ENCODE measurements around the gene RDH14.

The RDH14 gene

DNA sequence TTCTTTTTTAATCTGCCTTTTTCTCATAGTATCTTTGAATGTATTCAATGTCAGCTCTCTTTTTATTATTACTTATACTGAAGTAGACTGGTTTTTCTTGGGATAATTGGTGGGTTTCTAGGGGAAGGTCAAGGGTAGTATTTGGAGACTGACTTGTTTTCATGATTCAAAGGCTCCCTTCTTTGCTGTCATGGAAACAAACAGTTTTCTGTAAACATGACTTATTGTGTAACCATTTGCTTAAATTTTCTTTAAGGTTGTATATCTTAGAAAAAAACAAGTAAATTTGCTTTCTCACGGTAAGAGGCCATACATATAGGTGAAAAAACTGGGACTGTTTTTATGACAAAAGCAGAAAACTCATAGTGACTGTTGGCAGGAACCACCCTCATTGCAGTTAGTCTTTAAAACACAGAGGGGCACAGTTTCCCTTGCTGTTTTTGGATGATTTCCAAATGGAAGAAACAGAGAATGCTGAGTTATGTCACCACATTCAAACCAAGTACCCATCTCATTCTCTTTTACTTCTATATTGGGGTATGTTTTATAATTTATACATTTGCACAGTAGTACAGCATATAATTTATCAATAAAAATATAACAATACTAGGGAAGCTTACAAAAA, 5.8 kb upstream of the RDH14 start:
- no peak for DNase-seq (ENCODE audit: low spot score)

DNA sequence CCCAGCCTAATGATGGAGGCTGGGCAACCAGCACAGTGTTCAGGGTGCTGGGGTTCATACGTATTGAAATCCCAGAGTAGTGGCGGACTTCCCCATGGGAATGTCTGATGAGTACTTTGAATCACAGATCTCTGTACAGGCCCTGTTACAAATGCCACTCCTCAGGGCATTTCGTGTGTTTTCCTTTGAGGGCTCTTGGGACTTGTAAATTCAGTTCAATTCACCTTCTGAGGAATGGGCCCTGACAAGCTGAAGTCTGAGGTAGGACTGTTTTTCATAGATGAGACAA, 288 bp upstream of the RDH14 start:
- no peak for DNase-seq (ENCODE audit: low spot score)

DNA sequence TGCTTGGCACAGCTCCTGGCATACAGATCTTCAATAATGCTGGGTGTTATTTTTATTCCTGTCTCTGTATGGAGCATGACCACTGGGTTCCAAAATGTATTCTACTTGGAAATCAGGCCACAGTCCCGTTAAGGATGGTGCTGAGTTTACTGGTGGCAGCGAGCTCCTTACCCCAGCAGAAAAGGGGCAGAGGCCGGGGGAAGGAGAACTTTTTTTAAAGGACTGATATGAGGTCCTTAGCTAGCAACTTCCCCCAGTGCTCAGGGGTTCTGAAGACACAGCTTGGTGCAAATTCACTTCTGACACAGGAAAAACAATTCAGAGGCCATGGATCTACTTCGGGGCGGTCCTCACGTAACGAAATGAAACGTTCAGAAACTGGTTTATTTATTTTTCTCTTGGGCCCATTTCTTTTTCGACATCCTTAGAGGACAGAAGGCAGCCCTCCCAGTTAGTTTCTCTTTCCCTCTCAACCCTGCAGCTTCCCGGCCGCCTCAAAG, 872 bp downstream of the RDH14 start:
- DNase-seq (ENCODE audit: low spot score): no peak

DNA sequence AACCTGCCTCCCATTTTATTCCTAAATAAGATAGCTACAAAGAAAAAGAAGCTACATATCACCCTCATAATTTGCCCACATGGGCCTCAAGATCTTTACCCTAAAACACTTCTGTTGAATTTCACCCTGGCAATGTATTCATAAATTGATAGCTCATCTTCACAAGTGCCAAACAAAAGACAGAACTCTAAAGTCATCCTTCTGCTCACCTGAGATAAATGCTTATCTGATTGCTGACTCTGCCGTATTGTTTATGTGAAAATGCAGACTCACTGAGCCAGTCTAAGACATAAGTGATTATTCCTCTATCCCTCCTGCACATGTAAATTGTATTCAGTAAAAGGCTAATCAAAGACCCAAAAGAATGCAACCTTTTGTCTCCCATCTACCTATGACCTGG, 2.0 kb downstream of the RDH14 start:
- DNase-seq (ENCODE audit: low spot score): no peak

DNA sequence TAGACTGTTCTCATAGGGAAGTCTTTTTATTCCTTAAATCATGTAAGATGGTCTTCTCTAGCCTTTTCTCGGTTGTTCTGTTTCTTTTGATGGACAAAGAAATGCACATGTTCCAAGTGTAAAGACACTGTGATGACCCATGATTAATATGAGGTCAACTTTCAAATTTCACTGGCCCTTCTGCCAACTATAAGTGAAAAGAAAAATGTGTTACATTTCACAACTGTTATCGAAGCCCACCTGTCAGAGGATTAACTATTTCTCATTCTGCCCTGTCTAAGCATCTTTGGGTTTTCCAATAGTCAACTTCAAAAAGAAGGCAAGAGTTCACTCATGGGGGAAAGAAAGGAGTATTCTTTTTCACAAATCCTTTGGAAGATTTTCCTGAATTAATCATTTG, 3.3 kb downstream of the RDH14 start:
- DNase-seq (ENCODE audit: low spot score): no peak

DNA sequence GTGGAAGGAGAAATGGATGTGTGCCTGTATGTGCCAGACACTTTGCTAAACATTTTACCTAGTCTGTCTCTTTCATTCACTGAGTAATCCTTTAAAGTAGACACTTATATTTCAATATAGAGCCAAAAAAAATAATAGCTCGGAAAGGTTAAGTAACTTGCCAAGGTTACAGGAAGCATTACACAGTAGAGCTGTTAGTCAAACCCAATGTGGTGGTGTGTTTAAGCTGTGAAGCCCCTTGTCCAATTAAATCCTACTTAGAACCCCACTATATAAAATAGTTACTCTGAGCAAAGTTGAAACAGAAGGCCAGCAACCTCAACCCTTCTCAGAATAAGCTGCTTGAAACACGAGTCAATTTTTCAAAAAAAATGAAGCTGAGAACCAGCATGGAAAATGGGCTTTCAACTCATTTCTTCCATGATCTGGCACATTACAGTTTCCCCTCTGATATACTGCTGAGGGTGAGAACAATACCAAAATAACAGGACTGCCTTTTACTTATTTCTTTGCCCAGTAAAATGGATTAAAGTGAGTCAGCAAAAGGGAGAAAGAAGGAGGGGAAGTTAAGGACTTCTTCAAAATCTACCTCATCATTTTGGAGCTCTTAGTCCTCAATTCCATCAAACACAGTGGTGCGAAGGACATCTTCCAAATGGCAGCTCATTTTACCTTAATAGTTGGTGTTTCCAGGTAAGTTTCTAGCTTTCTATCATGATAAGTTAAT, 7.9 kb downstream of the RDH14 start:
- DNase-seq (ENCODE audit: low spot score): no peak

DNA sequence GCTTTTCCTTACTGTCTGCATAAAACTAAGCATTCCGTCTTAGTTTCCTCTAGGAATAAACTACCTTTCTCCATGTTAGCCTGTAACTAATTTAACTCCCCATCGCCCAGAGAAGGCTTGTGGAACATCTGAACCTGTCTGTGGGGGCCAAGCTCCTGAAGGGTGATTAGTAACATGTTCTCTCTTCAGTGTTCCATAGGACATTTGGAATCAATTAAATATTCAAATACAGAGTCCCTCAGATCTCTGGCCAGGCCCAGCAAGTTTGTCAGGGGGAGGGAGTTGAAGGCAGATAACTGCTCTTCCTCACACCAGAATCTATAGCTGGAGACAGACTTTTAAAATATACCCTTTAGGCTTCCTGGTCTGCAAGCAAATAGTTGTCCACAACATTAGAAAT, 8.8 kb downstream of the RDH14 start:
- DNase-seq (ENCODE audit: low spot score): no peak

DNA sequence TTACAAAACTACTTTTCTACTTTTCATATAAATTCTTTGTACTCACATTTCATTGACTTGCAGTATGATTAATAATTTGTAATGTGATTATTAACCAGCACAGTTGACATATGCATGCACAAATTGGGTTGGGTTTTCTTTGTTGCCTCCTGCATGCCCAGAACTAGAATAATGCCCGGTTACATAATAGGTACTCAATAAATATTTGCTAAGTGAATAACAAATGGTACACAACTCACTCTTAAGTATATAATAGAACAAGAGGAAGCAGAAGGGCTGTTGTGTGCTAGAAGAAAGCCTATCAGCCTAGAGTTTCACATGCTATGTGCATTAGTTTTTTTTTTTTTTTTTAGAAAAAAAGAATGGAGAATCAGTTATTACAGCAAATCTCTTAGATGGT, 9.3 kb downstream of the RDH14 start:
- no peak for DNase-seq (ENCODE audit: low spot score)

DNA sequence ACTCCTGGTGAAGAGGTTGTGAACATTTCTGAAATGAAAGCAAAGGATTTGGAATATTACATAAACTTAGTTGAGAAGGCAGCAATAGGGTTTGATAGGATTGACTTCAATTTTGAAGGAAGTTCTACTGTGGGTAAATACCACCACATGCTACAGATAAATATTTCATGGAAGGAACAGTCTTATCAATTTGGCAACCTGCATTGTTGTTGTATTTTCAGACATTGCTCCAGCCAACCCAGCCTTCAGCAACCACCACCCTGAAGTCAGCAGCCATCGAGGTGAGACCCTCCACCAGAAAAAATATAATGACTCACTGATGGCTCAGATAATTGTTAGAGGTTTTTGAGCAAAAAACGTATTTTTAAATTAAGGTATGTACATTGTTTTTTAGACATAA, 10.0 kb downstream of the RDH14 start:
- DNase-seq (ENCODE audit: low spot score): no peak

DNA sequence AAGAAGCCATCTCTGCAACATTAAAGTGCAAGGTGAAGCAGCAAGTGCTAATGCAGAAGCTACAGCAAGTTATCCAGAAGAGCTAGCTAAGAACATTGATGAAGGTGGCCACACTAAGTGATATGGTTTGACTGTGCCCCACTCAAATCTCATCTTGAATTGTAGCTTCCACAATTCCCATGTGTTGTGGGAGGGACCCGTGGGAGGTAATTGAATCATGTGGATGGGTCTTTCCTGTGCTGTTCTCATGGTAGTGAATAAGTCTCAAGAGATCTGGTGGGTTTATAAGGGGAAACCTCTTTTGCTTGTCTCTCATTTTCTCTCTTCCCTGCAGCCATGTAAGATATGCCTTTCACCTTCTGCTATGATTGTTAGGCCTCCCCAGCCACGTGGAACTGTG, 11.4 kb downstream of the RDH14 start:
- no peak for DNase-seq (ENCODE audit: low spot score)

DNA sequence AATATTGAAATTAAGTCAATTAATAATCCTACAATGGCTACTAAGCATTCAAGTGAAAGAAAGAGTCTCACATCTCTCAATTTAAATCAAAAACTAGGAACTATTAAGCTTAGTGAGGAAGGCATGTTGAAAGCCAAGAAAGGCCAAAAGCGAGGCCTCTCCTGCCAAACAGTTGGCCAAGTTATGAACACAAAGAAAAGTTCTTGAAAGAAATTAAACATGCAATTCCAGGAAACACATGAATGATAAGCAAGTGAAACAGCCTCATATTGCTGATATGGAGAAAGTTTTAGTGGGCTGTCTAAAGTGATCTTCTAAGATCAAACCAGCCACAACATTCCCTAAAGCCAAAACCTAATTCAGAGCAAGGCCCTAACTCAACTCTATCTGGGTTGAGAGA, 11.8 kb downstream of the RDH14 start:
- no peak for DNase-seq (ENCODE audit: low spot score)

DNA sequence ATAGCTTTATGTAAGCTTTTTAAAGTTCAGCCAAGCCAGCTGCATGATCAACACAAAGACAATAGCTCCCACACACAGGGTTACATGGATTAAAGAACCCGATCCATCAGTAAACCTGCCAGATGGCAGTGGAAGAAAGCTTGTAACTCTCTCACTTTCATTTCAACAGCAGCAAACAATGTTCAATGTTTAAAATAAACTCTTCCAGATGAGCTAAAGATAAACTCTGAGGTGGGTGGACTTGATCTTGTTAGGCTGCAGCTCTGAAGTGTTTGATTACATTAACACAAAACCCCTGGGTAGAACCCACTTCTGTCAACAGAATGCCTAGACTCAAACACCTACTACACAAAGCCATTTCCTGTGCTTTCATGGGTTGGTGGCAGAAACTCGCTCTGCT, 13.9 kb downstream of the RDH14 start:
- DNase-seq (ENCODE audit: low spot score): no peak

DNA sequence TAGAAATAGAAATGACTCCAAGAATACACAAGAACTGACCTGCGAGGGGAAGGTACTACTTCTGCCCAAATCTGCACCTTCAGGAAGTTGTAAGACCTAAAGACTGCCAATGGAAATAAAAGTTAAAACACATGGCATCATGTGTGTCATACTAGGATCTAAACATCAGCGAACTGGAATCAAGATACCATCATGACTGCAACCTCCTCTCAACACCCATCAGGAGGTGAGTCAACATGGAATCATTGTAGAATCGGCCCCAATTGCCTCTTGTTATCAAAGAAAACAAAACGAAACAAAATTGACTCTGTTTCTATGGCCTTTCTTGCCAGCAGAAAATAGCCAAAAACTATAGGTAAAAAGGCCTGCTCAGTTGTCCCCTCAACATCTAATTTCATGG, 15.1 kb downstream of the RDH14 start:
- DNase-seq (ENCODE audit: low spot score): no peak

DNA sequence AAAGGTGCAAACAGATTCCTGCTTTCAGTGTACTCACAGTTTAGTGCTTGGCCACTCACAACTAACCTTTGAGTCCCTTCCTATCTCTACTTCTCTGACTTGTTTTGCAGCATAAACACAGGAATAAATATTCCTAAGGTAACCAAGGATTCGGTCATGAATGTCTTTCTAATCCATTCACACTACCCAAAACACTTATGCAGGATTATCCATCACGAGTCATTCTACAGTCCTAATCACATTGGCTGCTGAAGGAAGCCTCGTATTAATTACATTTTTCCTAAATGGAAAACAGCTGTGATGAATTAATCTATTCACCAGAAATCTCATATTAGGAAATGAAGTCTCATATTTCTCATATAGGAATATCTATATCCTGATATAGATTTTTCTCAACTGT, 16.3 kb downstream of the RDH14 start:
- DNase-seq (ENCODE audit: low spot score): no peak

DNA sequence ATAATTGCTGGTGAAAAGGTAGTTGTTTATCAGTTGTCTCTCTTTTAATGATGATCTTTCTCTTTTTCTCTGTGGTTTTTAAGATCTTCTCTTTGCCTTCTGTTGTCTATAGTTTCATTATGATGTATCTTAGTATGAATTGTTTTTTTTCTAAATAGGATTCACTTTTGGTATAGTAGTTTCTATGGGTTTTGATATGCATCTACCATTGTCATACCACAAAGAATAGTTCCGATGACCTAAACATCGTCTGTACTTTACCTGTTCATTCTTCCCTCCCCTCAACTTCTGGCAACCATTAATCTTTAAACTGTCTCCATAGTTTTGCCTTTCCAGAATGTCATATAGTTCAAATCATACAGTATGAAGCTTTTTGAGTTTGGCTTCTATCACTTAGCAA, 19.6 kb downstream of the RDH14 start:
- no peak for DNase-seq (ENCODE audit: low spot score)

DNA sequence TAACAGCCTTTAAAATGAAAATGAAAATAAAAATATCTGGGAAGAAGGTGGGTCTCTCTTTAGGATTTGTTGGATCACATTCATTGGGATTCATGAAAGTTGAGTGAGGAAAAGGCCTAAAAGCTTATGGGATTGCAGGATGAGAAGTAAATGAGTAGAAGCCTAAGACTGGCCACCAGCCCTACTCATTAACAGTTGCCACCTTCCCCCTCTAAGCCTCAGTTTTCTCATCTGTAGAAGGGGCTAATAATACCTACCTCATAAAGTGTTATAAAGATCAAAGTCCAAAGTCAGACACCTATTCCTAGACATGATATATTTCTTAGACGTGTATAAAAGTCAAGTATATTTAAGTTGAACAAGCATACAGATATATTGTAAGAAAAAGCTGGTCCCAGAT, 23.8 kb downstream of the RDH14 start:
- no peak for DNase-seq (ENCODE audit: low spot score)

DNA sequence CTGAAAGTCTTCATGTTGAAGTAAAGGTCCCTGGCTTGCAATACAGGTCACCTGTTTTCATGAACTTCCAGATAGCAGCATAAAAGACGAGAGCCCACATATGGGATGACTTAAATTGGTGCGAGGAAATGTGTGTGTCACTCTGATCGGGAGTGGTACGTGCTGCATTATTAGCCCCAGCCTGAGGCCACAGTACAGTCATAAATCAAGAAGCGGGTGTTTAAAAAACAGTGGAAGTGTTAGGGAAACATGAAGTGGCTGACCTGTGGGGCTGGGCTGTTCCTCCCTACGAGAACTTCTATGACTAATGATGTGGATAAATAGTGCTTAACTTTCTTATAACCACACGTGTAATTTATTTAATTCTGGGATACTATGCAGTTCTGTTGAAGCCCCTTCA, 24.4 kb downstream of the RDH14 start:
- DNase-seq (ENCODE audit: low spot score): no peak

DNA sequence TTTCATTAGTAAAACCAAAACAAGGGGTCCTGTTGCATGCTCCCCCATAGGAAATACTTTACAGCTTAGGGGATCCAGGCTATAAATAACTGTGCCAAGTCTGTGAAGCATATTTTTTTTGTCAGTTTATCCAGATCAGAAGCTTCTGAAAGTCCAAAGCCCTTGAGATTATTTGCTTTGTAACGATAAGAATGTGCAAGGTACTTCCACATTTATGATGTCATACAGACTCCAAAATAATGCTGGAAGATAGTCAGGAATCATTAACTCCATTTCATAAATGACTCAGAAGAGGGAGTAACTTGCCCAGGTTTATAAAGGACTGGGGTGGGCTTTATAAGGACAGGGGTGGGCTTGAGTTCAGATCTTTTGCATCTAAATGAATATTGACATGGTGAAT, 29.3 kb downstream of the RDH14 start:
- no peak for DNase-seq (ENCODE audit: low spot score)

DNA sequence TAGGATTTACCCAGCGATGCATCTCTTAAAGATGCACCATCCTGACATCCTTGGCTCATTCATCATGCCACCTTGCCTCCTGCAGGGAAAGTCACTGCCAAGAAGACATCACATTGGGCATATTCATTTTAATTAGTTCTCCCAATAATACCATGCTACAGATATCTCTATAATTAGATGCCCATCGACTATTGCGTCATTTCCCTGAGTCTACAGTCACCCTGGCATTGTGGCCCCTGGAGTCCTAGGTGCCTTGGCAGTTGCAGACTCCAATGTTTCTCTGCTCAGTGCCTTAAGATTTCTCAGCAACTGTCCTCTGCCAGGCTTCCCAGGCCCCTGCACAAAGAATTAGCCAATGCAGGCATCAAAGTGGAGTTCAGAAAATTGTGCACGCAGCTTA, 32.6 kb downstream of the RDH14 start:
- no peak for DNase-seq (ENCODE audit: low spot score)

DNA sequence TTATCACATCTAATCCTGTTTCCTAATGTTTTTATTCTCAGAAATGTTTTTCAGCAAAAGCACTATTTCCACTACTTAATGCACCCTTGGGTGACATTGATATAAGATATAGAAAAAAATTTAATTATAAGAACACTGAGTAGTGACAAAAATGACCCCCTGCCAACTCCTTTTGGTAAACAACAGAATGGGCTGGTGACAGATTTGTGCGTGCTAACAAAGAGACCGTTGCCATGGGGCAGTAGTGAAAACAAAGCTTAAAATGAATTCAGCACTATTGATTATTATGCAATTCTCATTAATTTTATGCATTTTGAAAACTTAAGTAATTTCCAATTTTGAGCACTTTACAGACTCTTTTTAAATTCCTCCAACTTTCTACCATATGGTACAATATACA, 33.1 kb downstream of the RDH14 start:
- DNase-seq (ENCODE audit: low spot score): no peak

DNA sequence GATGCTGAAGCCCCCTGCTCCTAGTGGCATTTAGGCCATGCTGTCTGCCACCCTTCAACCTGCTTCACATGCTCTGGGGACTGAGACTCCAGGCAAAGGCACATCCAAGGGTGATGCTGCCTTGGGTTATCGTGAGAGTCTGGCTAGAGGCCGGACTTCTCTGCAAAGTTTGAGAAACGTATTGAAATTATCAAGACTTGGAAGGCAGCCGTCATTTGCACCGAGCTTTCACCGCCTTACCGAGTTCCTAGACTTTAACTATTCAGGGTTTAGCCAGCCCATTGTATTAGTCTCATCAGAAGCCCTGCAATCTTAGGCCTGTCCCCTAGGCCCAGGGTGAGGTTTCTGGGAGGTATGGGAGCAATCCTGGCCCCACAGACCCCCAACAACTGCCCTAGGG, 34.0 kb downstream of the RDH14 start:
- no peak for DNase-seq (ENCODE audit: low spot score)

DNA sequence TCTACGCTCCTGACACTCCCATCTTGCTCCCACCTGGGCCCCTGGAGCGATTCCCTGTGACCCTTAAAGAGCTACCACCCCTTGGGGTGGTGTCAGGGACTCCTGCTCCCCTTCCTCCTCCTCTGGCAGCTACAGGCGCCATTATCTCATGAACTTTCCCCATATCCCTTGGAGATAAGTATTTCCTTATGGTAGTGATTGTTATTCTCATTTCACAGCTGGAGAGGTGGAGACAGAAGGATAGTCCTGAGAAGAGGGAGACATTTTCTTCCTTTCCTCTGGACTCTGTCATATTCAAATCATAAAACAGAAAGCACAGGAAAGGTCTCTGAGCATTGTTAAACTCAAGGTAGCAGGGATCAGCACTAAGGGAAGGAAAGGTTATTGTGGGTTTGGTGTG, 34.6 kb downstream of the RDH14 start:
- no peak for DNase-seq (ENCODE audit: low spot score)

DNA sequence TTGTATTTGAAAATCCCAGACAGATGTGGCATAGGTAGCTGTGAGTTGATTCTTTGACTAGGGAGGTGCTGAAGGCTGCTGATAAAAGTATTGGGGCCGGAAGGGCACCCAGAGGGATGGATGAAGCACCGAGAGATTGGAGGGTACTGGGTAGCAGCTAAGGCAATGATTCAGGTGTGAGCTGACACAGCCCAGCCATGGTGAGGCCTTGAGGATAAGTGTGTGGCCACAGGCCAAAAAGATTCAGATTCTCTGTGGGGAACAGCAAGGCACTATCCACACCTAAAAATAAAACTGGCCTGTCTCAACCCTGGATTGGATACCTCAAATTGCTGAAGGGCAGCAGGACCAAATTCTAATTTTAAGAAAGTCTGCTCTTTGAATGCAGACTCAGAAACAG, 35.2 kb downstream of the RDH14 start:
- no peak for DNase-seq (ENCODE audit: low spot score)

DNA sequence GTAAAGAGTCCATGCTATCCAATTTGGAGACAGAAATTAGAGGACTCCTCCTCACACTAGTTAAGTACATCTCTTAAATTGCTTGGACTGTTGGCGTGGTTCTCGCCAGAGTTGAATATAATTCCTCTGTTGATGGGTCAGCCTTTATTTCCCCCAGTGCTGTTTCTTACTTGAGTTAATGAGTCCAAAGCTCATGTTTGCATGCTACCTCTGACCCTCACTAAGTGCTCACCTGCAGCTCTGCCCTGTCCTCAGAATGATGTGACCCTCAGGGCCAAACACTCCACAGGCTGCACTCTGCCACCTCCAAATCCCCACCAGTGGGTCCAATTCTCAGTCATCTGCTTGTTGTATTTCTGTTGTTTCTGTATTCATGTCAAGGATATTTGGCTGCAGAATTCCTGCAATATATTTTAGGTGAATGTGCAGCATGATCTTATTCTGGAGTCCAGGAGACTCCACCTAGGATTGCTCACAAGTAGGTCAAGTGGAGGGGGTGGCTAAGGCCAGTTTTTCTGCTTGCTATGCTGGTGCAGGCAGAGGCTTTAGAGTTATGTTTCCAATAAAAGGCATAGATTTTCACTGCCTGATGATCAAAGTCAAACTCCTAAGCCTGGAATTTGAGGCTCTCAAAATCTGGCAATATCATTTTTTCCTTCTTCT, 37.8 kb downstream of the RDH14 start:
- no peak for DNase-seq (ENCODE audit: low spot score)

Measured in D341Med (cell line).